A549 (cell line): ENCODE measurements around the gene SLC45A2.

Experiments used
- CTCF ChIP-seq: fragments of >200 bp; sonication (Bioruptor Twin); formaldehyde crosslinking; IDR thresholded peaks from 3 replicates; pipeline ENCODE4 v1.5.1; 2016
- FOSB ChIP-seq: fragments of 250-450 bp; sonication (Bioruptor Pico); IDR thresholded peaks from 2 replicates; pipeline ENCODE4 v1.5.0; 2020; ENCODE audit warnings: mild to moderate bottlenecking, moderate library complexity
- NFE2L2 ChIP-seq: fragments of 150-350 bp; conservative IDR thresholded peaks from 2 replicates; pipeline ENCODE4 v1.6.1; 2014; ENCODE audit warnings: low read length
- POLR2AphosphoS2 ChIP-seq: conservative IDR thresholded peaks from 2 replicates; pipeline ENCODE4 v1.6.1; 2012; ENCODE audit warnings: low read length, improper control_type of control experiment, inconsistent platforms

- TF ChIP-seq CTCF (no peak), POLR2AphosphoS2 (no peak), FOSB (CRISPR knock-in tag) (no peak), NFE2L2 (no peak)
Measured at GRCh38 chr5:34014626-34015025, 30.1 kb upstream of the SLC45A2 start.
